PC-3 (cell line): ENCODE results near the gene CDC42BPB. TPM values are rescaled to one million over a fixed set of nuclear protein-coding genes. Genes with fewer than 3 reads are reported as not detected.
A peak's percentile ranks its signal among the peaks of the same experiment; 100 is the strongest.

Experiments
- ATAC-seq: fragments of 200-7000 bp; cut with Tn5 transposase; 2 replicates; pipeline ENCODE4 v1.9.1; 2020; ENCODE audit warnings: mild to moderate bottlenecking, moderate library complexity
- BruUV-seq: library from RNA; stranded (reverse); fragments of 400-500 nt; replicated peaks from 2 replicates; lab custom pipeline; 2021; lab: Mats Ljungman, UMichigan
- CTCF ChIA-PET: fragments of 300-600 bp; sonication (Branson Sonifier 250); formaldehyde crosslinking; loops from one replicate; lab custom pipeline; 2022; ENCODE audit warnings: antibody characterized with exemption; lab: Charles Lee
- POLR2A ChIA-PET: fragments of 300-600 bp; sonication (Branson Sonifier 250); formaldehyde crosslinking; loops from one replicate; lab custom pipeline; 2022; ENCODE audit warnings: antibody characterized with exemption; ENCODE audit not compliant: unreplicated experiment; lab: Charles Lee
- DNase-seq: peaks from one replicate; pipeline ENCODE4 v3.0.0-alpha.2; 2015
- H2AFZ ChIP-seq: fragments of 300-600 bp; sonication (generic); 2 replicates; pipeline ENCODE4 v1.6.0; 2016; ENCODE audit warnings: antibody characterized with exemption, low read length
- H3F3A ChIP-seq: fragments of 300-600 bp; sonication (generic); one replicate; pipeline ENCODE4 v1.6.0; 2017; ENCODE audit warnings: antibody characterized with exemption, low read length, control low read depth, mild to moderate bottlenecking; ENCODE audit not compliant: unreplicated experiment
- H3K27ac ChIP-seq: fragments of 300-600 bp; sonication (generic); 2 replicates; pipeline ENCODE4 v1.5.1; 2016; ENCODE audit warnings: mild to moderate bottlenecking, low read length
- H3K27me3 ChIP-seq: fragments of 300-600 bp; sonication (generic); 2 replicates; pipeline ENCODE4 v1.6.1; 2016; ENCODE audit warnings: low read length, mixed read lengths
- H3K36me3 ChIP-seq: fragments of 300-600 bp; sonication (generic); 2 replicates; pipeline ENCODE4 v1.6.1; 2016; ENCODE audit warnings: low read depth, mixed run types, low read length, mixed read lengths
- H3K4me1 ChIP-seq: fragments of 300-600 bp; sonication (generic); 2 replicates; pipeline ENCODE4 v1.5.1; 2016; ENCODE audit warnings: low read length; ENCODE audit not compliant: insufficient read depth
- H3K4me2 ChIP-seq: fragments of 300-600 bp; sonication (generic); 2 replicates; pipeline ENCODE4 v1.6.0; 2016; ENCODE audit warnings: low read length
- H3K4me3 ChIP-seq: fragments of 300-600 bp; sonication (generic); 2 replicates; pipeline ENCODE4 v1.5.1; 2016; ENCODE audit warnings: mild to moderate bottlenecking, low read length, mixed read lengths
- H3K79me2 ChIP-seq: fragments of 300-600 bp; sonication (generic); 2 replicates; pipeline ENCODE4 v1.6.1; 2017; ENCODE audit warnings: low read length, mixed read lengths
- H3K9ac ChIP-seq: fragments of 300-600 bp; sonication (generic); 2 replicates; pipeline ENCODE4 v1.6.0; 2016; ENCODE audit warnings: mild to moderate bottlenecking, low read length
- H3K9me2 ChIP-seq: fragments of 300-600 bp; sonication (generic); replicated peaks from 2 replicates; pipeline ENCODE4 v1.6.1; 2016; ENCODE audit warnings: mixed run types, low read length, mixed read lengths
- H3K9me3 ChIP-seq: fragments of 300-600 bp; sonication (generic); 2 replicates; pipeline ENCODE4 v1.6.1; 2016; ENCODE audit warnings: low read length, mixed read lengths
- H4K20me1 ChIP-seq: fragments of 300-600 bp; sonication (generic); 2 replicates; pipeline ENCODE4 v1.6.1; 2016; ENCODE audit warnings: low read length, mixed read lengths
- EZH2 ChIP-seq: fragments of 300-600 bp; sonication (generic); IDR thresholded peaks from one replicate; pipeline ENCODE4 v1.6.1; 2017; ENCODE audit warnings: antibody characterized with exemption, mild to moderate bottlenecking, low read length; ENCODE audit not compliant: unreplicated experiment
- EZH2phosphoT487 ChIP-seq: fragments of 300-600 bp; sonication (generic); IDR thresholded peaks from 2 replicates; pipeline ENCODE4 v1.6.1; 2018; ENCODE audit warnings: mild to moderate bottlenecking, antibody characterized with exemption, low read length, borderline replicate concordance
- intact Hi-C: fragments of 100-400 bp; cut with micrococcal nuclease; formaldehyde crosslinking; loops from 2 replicates; pipeline ENCODE4 v1.9.0; 2023
- total RNA-seq: library from RNA; depleted of rRNA; stranded (reverse); fragments of >200 nt; gene quantifications from 2 replicates; pipeline ENCODE4 v1.2.3, GENCODE V29; 2014
- TF ChIP-seq, protein P1 (sequence below): fragments of 300-600 bp; sonication (generic); conservative IDR thresholded peaks from 2 replicates; pipeline ENCODE4 v1.5.1; 2017; ENCODE audit warnings: antibody characterized with exemption, low read depth, mild to moderate bottlenecking, low read length

The CDC42BPB gene
- total RNA-seq, 1 experiment from 2014 or later: 73.0 TPM

DNA sequence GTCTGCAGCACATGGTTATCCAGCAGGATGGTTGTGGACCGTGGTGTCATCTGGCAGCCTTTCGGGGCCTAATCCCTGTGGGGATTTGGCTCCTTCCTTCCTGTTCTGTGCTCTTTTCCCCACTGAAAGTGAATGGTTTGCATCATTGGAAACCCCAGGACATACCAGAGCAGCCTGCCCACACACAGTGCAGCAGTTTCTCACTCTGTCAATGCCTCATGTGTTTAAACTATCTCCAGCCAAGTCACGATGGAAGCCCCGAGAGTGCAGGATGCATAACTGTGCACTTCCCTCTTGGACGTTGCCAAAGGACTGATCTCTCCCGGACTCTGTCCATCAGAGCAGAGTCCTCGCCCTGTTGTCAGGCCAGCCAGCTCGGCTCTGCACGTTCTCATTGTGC lies 163.9 kb downstream of the CDC42BPB start:
- peaks cover 3% of the 10 kb centered on the region; the same call in 1 of the 2 replicates for H3K4me1 ChIP-seq
- H3K4me2 ChIP-seq: no peak overlapping the region
- ChIA-PET CTCF (no interaction called here), POLR2A (no interaction called here)
- H3K9me3 ChIP-seq: no peaks in the 10 kb centered on the region
- no peak overlapping the region for H3K9ac ChIP-seq
- H3K79me2 ChIP-seq: no peaks in the 10 kb centered on the region
- no peak overlapping the region for H3K27ac ChIP-seq
- BruUV-seq: no TSS peak
- no peaks in the 10 kb centered on the region for H3F3A ChIP-seq
- TF ChIP-seq EZH2: no peak
- DNase-seq: no peak
- H3K27me3 ChIP-seq: no peaks in the 10 kb centered on the region
- H2AFZ ChIP-seq: no peak overlapping the region
- intact Hi-C loops: no loop called here
- H3K9me2 ChIP-seq: no peaks in the 10 kb centered on the region
- no peak for ATAC-seq
- no peak overlapping the region for H3K4me3 ChIP-seq
- H3K36me3 ChIP-seq: peaks cover 10% of the 10 kb centered on the region; the same call in 1 of the 2 replicates
- no peaks in the 10 kb centered on the region for H4K20me1 ChIP-seq

DNA sequence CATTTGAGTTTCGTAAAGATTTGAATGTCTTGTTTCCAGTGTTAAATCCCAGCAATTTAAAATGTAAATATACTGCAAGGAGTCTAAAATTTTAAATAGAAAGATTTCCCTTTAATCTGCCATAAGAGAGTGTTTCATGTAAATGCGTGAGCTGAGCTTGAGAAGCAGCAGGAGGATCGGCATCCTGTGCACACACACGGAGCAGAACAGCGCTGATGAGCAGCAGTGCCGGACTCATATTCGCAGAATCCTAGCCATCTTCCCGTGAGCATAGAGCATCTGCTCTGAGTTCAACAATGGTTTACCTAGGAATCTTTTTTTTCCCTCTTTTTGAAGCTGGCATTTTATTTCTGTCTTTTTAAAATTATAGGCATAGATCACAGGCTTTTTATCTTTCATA lies 164.7 kb downstream of the CDC42BPB start:
- POLR2A ChIA-PET: no interaction called here
- no peak overlapping the region for H3K4me3 ChIP-seq
- intact Hi-C loops: no loop called here

DNA sequence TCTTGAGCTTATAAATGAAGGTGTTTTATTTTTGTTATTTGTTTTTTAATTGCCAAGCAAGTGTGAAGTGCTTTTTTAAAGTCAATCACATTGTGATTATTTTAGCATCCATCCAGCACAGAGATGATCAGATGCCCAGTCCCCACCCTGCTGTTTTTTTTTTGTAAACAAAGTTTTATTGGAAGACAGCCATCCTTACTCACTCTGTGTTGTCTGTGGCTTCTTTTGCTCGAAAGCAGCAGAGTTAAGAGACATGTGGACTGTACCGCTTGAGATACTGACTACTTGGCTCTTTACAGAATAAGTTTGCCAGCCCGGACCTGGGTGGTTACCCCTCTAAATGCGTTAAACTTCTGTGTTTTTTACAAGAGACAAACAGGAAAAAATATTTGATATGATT lies 165.8 kb downstream of the CDC42BPB start:
- TF ChIP-seq, protein P1, sequence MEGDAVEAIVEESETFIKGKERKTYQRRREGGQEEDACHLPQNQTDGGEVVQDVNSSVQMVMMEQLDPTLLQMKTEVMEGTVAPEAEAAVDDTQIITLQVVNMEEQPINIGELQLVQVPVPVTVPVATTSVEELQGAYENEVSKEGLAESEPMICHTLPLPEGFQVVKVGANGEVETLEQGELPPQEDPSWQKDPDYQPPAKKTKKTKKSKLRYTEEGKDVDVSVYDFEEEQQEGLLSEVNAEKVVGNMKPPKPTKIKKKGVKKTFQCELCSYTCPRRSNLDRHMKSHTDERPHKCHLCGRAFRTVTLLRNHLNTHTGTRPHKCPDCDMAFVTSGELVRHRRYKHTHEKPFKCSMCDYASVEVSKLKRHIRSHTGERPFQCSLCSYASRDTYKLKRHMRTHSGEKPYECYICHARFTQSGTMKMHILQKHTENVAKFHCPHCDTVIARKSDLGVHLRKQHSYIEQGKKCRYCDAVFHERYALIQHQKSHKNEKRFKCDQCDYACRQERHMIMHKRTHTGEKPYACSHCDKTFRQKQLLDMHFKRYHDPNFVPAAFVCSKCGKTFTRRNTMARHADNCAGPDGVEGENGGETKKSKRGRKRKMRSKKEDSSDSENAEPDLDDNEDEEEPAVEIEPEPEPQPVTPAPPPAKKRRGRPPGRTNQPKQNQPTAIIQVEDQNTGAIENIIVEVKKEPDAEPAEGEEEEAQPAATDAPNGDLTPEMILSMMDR: no peak
- no peak for TF ChIP-seq EZH2phosphoT487
- TF ChIP-seq EZH2: no peak
- POLR2A ChIA-PET: no interaction called here
- Histone ChIP-seq H2AFZ (no peak overlapping the region), H3K27ac (no peak overlapping the region), H3K4me2 (no peak overlapping the region), H3K79me2 (no peaks in the 10 kb centered on the region), H3F3A (no peaks in the 10 kb centered on the region), H3K9me3 (no peaks in the 10 kb centered on the region), H3K9ac (no peak overlapping the region), H3K27me3 (no peaks in the 10 kb centered on the region), H3K4me1 (peaks cover 3% of the 10 kb centered on the region; the same call in 1 of the 2 replicates), H3K36me3 (peaks cover 10% of the 10 kb centered on the region; the same call in 1 of the 2 replicates), H3K4me3 (no peak overlapping the region), H4K20me1 (no peaks in the 10 kb centered on the region), H3K9me2 (no peaks in the 10 kb centered on the region)
- CTCF ChIA-PET: no interaction called here
- intact Hi-C loops: no loop called here
- no TSS peak for BruUV-seq
- ATAC-seq (peak; percentile 81), DNase-seq (peak; percentile 65)

More for the DNA sequence above, 164.7 kb downstream of the CDC42BPB start:
- no peak overlapping the region for H3K9ac ChIP-seq
- peaks cover 10% of the 10 kb centered on the region; the same call in 1 of the 2 replicates for H3K36me3 ChIP-seq
- peaks cover 3% of the 10 kb centered on the region; the same call in 1 of the 2 replicates for H3K4me1 ChIP-seq
- no peak overlapping the region for H3K27ac ChIP-seq
- CTCF ChIA-PET: no interaction called here
- no peak overlapping the region for H2AFZ ChIP-seq
- ATAC-seq: no peak
- no peak overlapping the region for H3K4me2 ChIP-seq
- no TSS peak for BruUV-seq
- DNase-seq: no peak
- H3K79me2 ChIP-seq: no peaks in the 10 kb centered on the region
- no peaks in the 10 kb centered on the region for H3K27me3 ChIP-seq
- no peaks in the 10 kb centered on the region for H3F3A ChIP-seq
- H3K9me2 ChIP-seq: no peaks in the 10 kb centered on the region
- TF ChIP-seq, protein P1: no peak
- TF ChIP-seq EZH2 (no peak), EZH2phosphoT487 (no peak)
- no peaks in the 10 kb centered on the region for H4K20me1 ChIP-seq
- H3K9me3 ChIP-seq: no peaks in the 10 kb centered on the region
